ENCODE measurements around the gene MBTPS2.
"Not testable (repeated sequence)": the region's sequence is repeated elsewhere in the genome, so short reads cannot be mapped to it uniquely, and the experiment has no call there.

MBTPS2 gene

DNA sequence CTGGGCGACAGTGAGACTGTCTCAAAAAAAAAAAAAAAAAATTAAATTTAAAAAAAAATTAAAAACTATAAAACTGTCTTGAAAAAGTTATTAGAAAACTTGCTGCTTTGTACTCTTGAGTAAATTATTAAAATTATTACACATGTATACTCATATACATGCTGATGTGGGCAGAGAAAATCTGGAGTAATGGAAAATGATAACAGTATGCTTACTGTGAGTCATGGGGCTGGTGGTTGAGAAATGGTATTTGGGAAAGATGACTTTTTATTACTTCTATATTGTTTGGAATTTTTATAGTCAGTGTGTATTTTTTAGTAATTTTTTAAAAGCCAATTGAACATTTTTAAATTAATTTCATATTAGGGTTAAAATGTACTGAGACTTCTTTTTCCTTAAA is 23.8 kb downstream of the MBTPS2 start:
- peak; percentile 21 for DNase-seq

- peak; percentile 13 for DNase-seq
Measured at GRCh38 chrX:21865436-21865835, 26.0 kb downstream of the MBTPS2 start.

GRCh38 chrX:21870494-21870893 is 31.1 kb downstream of the MBTPS2 start:
- no peak for DNase-seq

- DNase-seq: no peak
Measured at GRCh38 chrX:21873063-21873775, 33.8 kb downstream of the MBTPS2 start.

- not testable (repeated sequence) for DNase-seq
Measured at GRCh38 chrX:21874182-21874581, 34.8 kb downstream of the MBTPS2 start.

DNA sequence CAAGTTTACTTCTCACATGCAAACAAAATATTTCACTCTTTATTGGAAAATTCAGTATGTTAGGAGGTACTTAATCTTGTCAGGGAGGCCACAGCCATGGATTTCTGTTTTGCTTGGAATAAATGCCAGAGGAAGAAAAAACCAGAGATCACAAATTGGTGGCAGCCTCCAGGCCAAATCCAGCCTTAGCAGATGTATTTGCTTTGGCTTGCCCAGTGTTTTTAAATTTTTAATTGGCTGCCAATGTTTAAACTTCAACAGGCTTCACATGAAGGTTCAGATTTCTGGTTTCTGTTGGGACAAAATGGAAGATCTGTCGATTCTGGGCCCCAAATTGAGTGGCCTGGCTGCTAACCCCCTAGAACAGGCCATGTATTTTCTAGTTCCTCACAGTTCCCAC is 35.6 kb downstream of the MBTPS2 start:
- DNase-seq: no peak

GRCh38 chrX:21881881-21882574 is 42.6 kb downstream of the MBTPS2 start:
- DNase-seq: no peak

DNA sequence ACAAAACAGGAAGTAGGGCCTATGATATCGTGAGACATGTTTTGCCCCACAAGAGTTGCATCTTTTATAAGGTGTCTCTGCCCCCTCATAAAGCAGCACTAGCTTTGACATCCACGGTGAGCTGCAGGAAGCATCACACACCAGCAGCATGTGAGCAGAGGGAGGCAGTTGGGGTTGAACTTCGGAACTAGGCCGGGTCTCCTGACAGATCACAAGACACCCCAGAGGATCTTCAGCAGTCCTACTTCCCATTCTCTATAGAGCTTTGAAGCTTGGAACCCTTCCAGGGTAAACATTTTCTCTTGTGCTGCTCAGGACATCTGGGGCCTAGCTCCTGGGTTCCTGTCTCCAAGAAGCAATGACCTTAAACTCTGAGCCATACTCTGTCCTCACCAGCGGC is 43.8 kb downstream of the MBTPS2 start:
- DNase-seq: no peak

GRCh38 chrX:21885568-21885967 is 46.2 kb downstream of the MBTPS2 start:
- DNase-seq: peak; percentile 33

DNA sequence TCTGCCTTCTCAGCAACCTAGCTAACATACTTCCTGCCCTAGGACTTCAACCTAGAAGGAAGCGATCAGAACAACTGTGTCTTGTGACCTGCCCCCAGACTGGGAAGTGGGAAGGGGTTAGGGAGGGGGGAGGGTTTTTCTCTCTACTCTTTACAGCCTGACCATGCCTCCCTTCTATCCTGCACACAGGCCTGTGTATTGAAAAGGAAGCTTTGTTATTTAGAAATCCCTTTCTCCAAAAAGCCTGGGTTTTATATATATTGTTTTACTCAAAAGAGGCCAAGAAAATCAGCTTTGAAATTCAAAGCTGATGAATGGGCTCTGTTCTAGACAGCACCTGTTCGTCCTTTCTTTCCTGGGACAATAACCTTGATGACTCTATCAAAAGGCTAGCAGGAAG is 65.9 kb downstream of the MBTPS2 start:
- no peak for DNase-seq

DNA sequence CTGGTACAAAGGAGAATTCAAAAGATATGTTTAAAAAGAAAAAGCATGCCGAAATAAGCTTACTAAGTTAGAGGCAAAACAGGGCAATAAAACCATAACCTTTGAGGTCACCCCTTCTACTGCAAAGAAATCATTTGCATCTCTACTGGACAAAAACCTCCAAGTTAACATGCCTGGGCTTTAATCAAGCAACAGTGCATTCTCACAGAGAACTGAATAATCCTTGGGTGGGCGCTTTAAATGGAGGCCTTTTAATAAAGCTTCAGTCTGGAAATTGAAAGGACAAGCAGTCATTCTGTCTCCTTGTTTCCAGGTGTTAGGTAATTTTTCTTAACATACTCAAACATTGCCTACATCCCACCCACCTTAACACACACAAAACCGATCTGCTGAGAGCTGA is 66.5 kb downstream of the MBTPS2 start:
- DNase-seq: no peak

GRCh38 chrX:21907260-21907659 is 67.8 kb downstream of the MBTPS2 start:
- peak; percentile 53 for DNase-seq

DNA sequence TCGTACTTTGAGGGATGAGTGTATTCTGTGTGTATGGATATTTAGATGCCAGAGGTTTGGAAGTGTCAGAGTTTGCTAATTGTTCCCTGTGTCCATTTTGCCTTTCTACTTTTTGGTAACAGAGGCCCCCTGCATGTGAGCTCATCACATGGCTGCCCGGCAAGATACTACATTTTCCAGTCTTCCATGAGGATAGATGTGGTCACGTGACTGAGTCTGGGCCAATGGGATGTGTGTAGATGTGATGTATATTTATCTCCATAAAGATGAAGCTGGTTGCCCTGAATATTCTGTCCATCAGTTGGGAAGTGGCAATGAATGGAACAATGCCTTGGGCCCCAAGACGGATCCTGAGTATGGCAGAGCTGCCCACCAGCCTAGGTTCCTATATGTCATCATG is 72.1 kb downstream of the MBTPS2 start:
- DNase-seq: no peak

GRCh38 chrX:21912220-21912619 is 72.8 kb downstream of the MBTPS2 start:
- DNase-seq: no peak

DNA sequence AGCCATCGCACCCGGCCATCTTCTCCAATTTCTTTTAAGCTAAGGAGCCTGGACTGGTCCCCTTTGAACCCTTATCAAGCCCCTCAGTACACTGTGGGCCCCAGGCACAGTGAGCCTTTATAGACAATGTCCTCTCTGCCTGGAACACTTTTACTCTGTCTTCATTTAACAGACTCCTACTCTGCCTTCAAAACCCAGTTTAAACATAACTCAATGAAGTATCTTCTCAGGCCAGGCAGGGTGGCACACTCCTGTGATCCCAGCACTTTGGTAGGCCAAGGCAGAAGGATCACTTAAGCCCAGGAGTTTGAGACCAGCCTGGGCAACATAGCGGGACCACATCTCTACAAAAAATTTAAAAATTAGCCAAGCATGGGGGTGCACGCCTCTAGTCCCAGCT is 73.6 kb downstream of the MBTPS2 start:
- no peak for DNase-seq

DNA sequence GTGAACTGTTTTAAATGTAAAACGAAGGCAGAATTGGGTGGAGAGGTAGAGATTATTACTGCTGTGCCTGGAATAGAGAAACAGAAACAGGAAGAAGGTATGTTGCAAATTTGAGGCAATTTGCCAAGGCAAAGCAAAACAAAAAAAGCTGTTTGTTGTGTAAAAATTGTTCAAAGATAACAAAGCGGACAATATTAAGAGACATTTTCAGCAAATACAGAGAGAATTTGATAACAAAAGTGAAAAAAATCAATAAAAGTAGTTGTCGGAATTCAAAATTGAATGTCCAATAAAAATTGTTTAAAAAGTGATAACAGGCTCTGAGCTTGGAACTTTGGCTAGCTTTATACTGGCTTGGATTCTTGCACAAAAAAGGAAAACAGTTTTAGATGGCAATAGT is 86.7 kb downstream of the MBTPS2 start:
- no peak for DNase-seq

DNA sequence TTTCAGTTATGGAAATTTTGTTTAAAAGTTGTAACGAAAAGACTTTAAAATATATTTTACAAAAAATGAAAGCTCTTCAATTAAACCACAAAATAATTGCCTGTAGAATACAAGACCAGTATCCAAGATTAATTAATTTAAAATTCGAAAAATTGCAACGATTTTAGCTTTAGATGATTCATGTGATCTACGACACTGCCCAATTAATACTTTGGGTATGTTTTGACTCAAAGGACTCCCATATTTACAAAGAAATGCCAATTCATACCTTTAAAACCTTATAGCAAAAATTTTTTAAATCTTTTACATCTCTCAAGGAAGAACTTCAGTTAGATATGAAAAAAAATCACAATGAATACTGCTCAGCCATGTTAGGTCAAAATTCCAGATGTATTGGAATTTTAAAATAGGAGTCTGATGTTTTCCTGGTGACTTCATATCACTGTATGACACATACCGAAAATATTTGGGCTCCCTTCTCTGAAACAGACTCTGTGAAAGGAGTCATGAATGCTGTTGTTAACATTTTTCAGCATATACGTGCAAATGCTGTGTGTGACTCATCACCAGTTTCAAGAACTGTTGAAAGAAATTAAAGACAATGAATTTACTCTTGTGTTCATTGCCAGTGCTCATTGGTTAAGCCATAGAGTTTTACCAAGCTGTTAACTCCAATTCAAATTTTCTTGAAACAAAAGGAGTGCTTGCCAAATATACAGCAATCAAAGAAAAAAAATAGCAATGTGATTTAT is 87.3 kb downstream of the MBTPS2 start:
- DNase-seq: peak; percentile 96

DNA sequence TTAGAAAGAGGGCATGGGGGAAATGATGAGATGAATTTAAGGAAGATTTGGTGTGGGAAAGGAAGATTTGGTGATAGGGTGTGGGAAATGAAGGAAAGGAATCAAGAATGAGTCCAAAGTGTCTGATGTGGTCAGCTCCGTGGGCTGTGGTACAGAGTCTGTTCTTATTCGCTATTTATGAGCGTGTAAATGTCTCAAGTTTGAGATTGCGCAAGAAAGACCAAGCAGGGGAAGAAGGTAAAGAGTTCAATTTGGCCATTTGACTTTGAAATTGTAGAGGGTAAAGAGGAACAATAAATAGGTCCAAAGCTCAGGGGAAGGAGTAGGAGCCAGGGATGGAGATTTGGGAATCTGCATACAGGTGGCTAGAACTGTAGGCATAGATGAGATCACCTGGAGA is 89.8 kb downstream of the MBTPS2 start:
- DNase-seq: no peak

- DNase-seq: no peak
Measured at GRCh38 chrX:21930986-21931385, 91.6 kb downstream of the MBTPS2 start.

- DNase-seq: peak; percentile 85
Measured at GRCh38 chrX:21932292-21933002, 93.0 kb downstream of the MBTPS2 start.

GRCh38 chrX:21933077-21933476 is 93.7 kb downstream of the MBTPS2 start:
- no peak for DNase-seq

DNA sequence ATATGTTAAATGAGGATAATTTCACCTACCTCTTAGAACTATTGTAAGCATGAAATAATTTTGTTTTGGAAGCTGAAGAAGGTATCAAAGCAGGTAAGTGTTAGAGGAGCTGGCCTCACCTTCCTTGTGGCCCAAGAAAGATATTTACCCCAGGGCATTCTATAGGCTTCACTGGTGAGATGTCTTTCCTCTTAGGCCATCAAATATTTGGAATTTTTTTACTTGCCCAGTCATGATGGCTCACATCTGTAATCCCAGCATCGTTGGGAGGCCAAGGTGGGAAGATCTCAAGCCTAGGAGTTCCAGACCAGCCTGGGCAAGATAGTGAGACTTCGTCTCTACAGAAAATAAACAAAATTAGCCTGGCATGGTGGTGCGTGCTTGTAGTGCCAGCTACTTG is 95.0 kb downstream of the MBTPS2 start:
- DNase-seq: no peak

All from fibroblast of skin of right quadriceps (primary cell).